Fibroblast of the aortic adventitia (primary cell): ENCODE results near the gene ATP1A1. TPM values are rescaled to one million over a fixed set of nuclear protein-coding genes. Genes with fewer than 3 reads are reported as not detected.

ENCODE experiments used
- DNase-seq: peaks from one replicate; pipeline ENCODE4 v3.0.0-alpha.2; 2010; ENCODE audit warnings: low read depth
- H3K4me3 ChIP-seq: 2 replicates; pipeline ENCODE4 v1.5.1; 2011; ENCODE audit warnings: low read depth, mild to moderate bottlenecking, control low read depth, low read length, moderate library complexity
- CTCF ChIP-seq: IDR thresholded peaks from 2 replicates; pipeline ENCODE4 v1.5.1; 2011; ENCODE audit warnings: mild to moderate bottlenecking, low read length, control low read depth, inconsistent platforms; ENCODE audit not compliant: insufficient read depth
- total RNA-seq: library from RNA; depleted of rRNA; stranded (reverse); fragments of >200 nt; gene quantifications from 2 replicates; pipeline ENCODE4 v1.2.3, GENCODE V29; 2012; ENCODE audit warnings: low replicate concordance

ATP1A1 gene
- total RNA-seq, 1 donor = 126 TPM

GRCh38 chr1:116392717-116393404 is 19.8 kb downstream of the ATP1A1 start:
- H3K4me3 ChIP-seq = no peak overlapping the region
- no peak for TF ChIP-seq CTCF
- no peak for DNase-seq

GRCh38 chr1:116393792-116394191 is 20.7 kb downstream of the ATP1A1 start:
- no peak for TF ChIP-seq CTCF
- DNase-seq = no peak
- no peak overlapping the region for H3K4me3 ChIP-seq

GRCh38 chr1:116394270-116394669 is 21.2 kb downstream of the ATP1A1 start:
- DNase-seq = no peak
- no peak for TF ChIP-seq CTCF

GRCh38 chr1:116396769-116397168 is 23.7 kb downstream of the ATP1A1 start:
- no peak for TF ChIP-seq CTCF
- H3K4me3 ChIP-seq = no peak overlapping the region
- DNase-seq = no peak

More at GRCh38 chr1:116394270-116394669, 21.2 kb downstream of the ATP1A1 start:
- no peak overlapping the region for H3K4me3 ChIP-seq

- no peak for TF ChIP-seq CTCF
- H3K4me3 ChIP-seq = no peak overlapping the region
- DNase-seq = no peak
These were observed 24.7 kb downstream of the ATP1A1 start for GRCh38 chr1:116397728-116398127.

GRCh38 chr1:116400780-116401179 is 27.7 kb downstream of the ATP1A1 start:
- no peak for TF ChIP-seq CTCF
- no peak overlapping the region for H3K4me3 ChIP-seq
- no peak for DNase-seq
